Body of pancreas (tissue), 4 donors: ENCODE measurements around the gene MAPKAPK2. TPM values are rescaled to one million over a fixed set of nuclear protein-coding genes. Genes with fewer than 3 reads are reported as not detected.
"Not testable (repeated sequence)": the region's sequence is repeated elsewhere in the genome, so short reads cannot be mapped to it uniquely, and the experiment has no call there.

Experiments used
- ATAC-seq: fragments of 150-250 bp; one replicate; pipeline ENCODE4 v1.9.1; 2016
- DNase-seq, 4 donors: peaks; one replicate each; pipeline ENCODE4 v3.0.0-alpha.2; 2019
- H3K27ac ChIP-seq, 4 donors: fragments of 200-600 bp; sonication (generic); 1 replicate in 3 of 4; 2 replicates in 1 of 4; pipeline versions ENCODE4 v1.5.1 to v1.6.1; 2016 to 2019; ENCODE audit warnings: mild to moderate bottlenecking in 1 of 4, mixed read lengths in 1 of 4, moderate library complexity in 1 of 4
- H3K27me3 ChIP-seq, 2 donors: fragments of 200-600 bp; sonication (generic); one replicate each; pipeline ENCODE4 v1.6.0; 2016; ENCODE audit warnings: mild to moderate bottlenecking in 1 of 2
- H3K36me3 ChIP-seq, 2 donors: fragments of 200-600 bp; sonication (generic); replicated peaks in 1 of 2; 2 replicates each; pipeline ENCODE4 v1.5.1; 2016; ENCODE audit warnings: low read depth in 2 of 2; ENCODE audit not compliant: insufficient read depth in 1 of 2
- H3K4me1 ChIP-seq: fragments of 200-600 bp; sonication (generic); one replicate; pipeline ENCODE4 v1.6.0; 2016
- H3K4me3 ChIP-seq, 2 donors: fragments of 200-600 bp; sonication (generic); 1 replicate in 1 of 2; 2 replicates in 1 of 2; pipeline ENCODE4 v1.5.1; 2016 to 2019
- H3K9me3 ChIP-seq, 3 donors: fragments of 200-600 bp; sonication (generic); 1 replicate in 2 of 3; 2 replicates in 1 of 3; pipeline ENCODE4 v1.5.1; 2016
- CTCF ChIP-seq, 7 experiments: fragments of 450-650 bp in 4 of 7; fragments of 200-600 bp in 3 of 7; sonication (generic) in 3 of 7; IDR thresholded peaks; one replicate each; pipeline ENCODE4 v1.5.1; 2016 to 2019; ENCODE audit warnings: antibody characterized with exemption in 7 of 7
- POLR2A ChIP-seq, 3 donors: fragments of 450-650 bp; IDR thresholded peaks; one replicate each; pipeline ENCODE4 v1.6.1; 2016; ENCODE audit warnings: antibody characterized with exemption in 3 of 3, mild to moderate bottlenecking in 2 of 3
- WGBS, 2 donors: methylation state at CpG; one replicate each; pipeline ENCODE4 v1.1.5; 2017; 5-methylcytosine and 5-hydroxymethylcytosine counted together
- intact Hi-C: fragments of 100-400 bp; cut with DNase I; formaldehyde crosslinking; loops from one replicate; pipeline ENCODE4 v1.15.1; 2023
- total RNA-seq, 2 donors: library from RNA; depleted of rRNA; stranded (reverse); fragments of >200 nt; gene quantifications; one replicate each; pipeline ENCODE4 v1.1.0, GENCODE V29; 2016

The MAPKAPK2 gene
- total RNA-seq, 2 donors from 2014 or later, result 29.1 to 46.5 TPM

DNA sequence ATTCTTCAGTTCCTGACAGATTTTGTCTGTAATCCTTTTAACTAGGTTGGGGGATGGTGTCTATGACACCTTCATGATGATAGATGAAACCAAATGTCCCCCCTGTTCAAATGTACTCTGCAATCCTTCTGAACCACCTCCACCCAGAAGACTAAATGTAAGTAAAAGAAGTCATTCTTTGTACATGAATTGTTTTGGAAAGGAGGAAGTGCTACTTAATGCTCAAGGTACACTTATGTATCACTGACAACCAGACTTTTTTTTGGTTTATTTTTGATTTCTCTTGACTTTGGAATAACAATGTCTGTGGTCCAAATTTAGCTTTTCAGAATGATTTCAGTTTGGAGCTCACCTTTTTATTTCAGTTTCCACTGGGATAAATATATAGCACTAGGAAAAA is 47.1 kb upstream of the MAPKAPK2 start:
- H3K27ac ChIP-seq, result no peak overlapping the region
- ATAC-seq (no peak), DNase-seq (no peak)
- no peaks in the 10 kb centered on the region for H3K27me3 ChIP-seq
- TF ChIP-seq POLR2A (IDR thresholded peaks at IDR 0.05) (no peak), CTCF (IDR thresholded peaks at IDR 0.05) (no peak)
- H3K4me1 ChIP-seq, result peaks cover 22% of the 10 kb centered on the region
- H3K36me3 ChIP-seq, result no peaks in the 10 kb centered on the region
- no peaks in the 10 kb centered on the region for H3K9me3 ChIP-seq
- intact Hi-C loops, result no loop called here
- H3K4me3 ChIP-seq, result no peak overlapping the region

GRCh38 chr1:206642074-206642473 is 42.6 kb upstream of the MAPKAPK2 start:
- ATAC-seq, DNase-seq, H3K27ac ChIP-seq, intact Hi-C loops, H3K27me3 ChIP-seq, H3K4me1 ChIP-seq, H3K9me3 ChIP-seq, H3K36me3 ChIP-seq, H3K4me3 ChIP-seq: not testable (repeated sequence)
- 95% methylated on average over 2 of the region's 2 CpGs; no CpG with 5 or more reads in 1 of the 2 donors for WGBS, 2 donors

DNA sequence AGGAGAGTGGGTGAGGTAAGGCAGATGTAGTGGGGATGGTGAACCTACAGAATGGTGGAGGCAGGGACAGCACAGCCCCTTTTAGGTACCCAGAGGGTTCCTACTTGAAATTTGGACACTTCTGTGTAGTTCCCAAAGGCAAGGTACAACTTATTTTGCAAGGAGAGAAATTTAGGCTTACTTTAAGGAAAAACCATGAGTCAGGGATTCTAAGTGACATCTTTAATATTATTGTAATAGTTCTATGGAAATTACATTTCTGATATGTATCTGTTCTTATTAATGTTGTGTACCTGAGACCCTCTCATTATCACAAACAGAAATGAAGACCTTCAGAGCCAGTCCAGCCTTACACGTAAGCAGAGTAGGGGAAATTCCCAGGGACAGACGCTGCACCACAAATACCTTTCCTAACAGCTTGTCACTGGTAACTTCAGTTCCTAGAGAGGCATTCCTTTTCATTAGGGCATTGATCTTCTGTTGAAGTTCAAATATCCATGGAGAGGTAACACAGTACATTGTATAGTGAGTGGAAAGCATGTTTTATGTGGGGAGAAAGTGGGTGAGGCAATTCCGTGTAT is 41.5 kb upstream of the MAPKAPK2 start:
- intact Hi-C loops, result no loop called here
- WGBS, 2 donors, result 69 to 75% methylated on average over 3 of the region's 3 CpGs
- no peak for ATAC-seq

DNA sequence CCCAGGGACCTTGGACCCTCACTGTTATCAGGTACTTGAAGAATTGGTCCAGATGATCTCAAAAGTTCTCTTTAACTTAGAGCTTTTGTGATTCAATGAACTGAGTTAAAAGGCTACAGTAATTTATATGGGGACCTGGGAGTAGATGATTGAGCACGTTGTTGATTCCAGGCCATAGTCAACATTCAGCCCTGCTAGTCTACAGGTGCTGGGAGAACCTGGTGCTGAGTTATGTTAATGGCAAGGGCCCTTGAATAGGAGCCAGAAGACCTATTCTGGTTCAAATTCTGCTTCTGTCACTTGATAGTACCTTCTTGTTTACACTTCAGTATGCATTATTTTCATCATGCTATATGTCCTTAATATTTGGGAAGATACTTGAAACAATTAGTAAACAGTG is 38.2 kb upstream of the MAPKAPK2 start:
- DNase-seq (no peak), ATAC-seq (no peak)
- intact Hi-C loops, result no loop called here
- no peak overlapping the region for H3K27ac ChIP-seq
- no peak overlapping the region for H3K4me3 ChIP-seq
- H3K36me3 ChIP-seq, result peaks cover 0 to 3% of the 10 kb centered on the region in 2 donors
- H3K4me1 ChIP-seq, result peaks cover 6% of the 10 kb centered on the region
- TF ChIP-seq CTCF (IDR thresholded peaks at IDR 0.05) (no peak), POLR2A (IDR thresholded peaks at IDR 0.05) (no peak)
- no peaks in the 10 kb centered on the region for H3K9me3 ChIP-seq
- H3K27me3 ChIP-seq, result no peaks in the 10 kb centered on the region
- WGBS, 2 donors, result 8 to 32% methylated on average over 1 of the region's 1 CpG

More for the DNA sequence above, 41.5 kb upstream of the MAPKAPK2 start:
- no peaks in the 10 kb centered on the region for H3K27me3 ChIP-seq
- H3K4me1 ChIP-seq, result no peaks in the 10 kb centered on the region
- no peaks in the 10 kb centered on the region for H3K9me3 ChIP-seq
- no peak overlapping the region for H3K4me3 ChIP-seq
- DNase-seq, result no peak
- TF ChIP-seq CTCF (IDR thresholded peaks at IDR 0.05), result no peak
- no peak for TF ChIP-seq POLR2A (IDR thresholded peaks at IDR 0.05)
- no peak overlapping the region for H3K27ac ChIP-seq
- H3K36me3 ChIP-seq, result peaks cover 0 to 3% of the 10 kb centered on the region in 2 donors

- Histone ChIP-seq H3K27ac (no peak overlapping the region), H3K4me3 (no peak overlapping the region), H3K4me1 (peaks cover 13% of the 10 kb centered on the region), H3K9me3 (no peaks in the 10 kb centered on the region), H3K27me3 (no peaks in the 10 kb centered on the region), H3K36me3 (peaks cover 0 to 3% of the 10 kb centered on the region in 2 donors)
- DNase-seq (no peak), ATAC-seq (no peak)
- no peak for TF ChIP-seq POLR2A (IDR thresholded peaks at IDR 0.05)
- TF ChIP-seq CTCF (IDR thresholded peaks at IDR 0.05), result no peak
- intact Hi-C loops, result no loop called here
These were observed 37.5 kb upstream of the MAPKAPK2 start for GRCh38 chr1:206647224-206647623.
